LHCN-M2 (cell line): ENCODE data around the gene RXFP1. TPM values are rescaled to one million over a fixed set of nuclear protein-coding genes. Genes with fewer than 3 reads are reported as not detected.

Experiments used
- DNase-seq: peaks from one replicate; pipeline ENCODE4 v3.0.0-alpha.2; 2012; ENCODE audit warnings: low read depth
- total RNA-seq: library from RNA; depleted of rRNA; stranded (reverse); fragments of >200 nt; gene quantifications from 2 replicates; pipeline ENCODE4 v1.2.3, GENCODE V29; 2014; rRNA removed

RXFP1 gene
- total RNA-seq, 1 experiment from 2014 or later, result 0.23 TPM

- DNase-seq, result no peak
Measured at GRCh38 chr4:158671665-158671914, 149.9 kb downstream of the RXFP1 start, which contains the start of gene C4orf46. Gene C4orf46 (minus strand): TSS chr4:158671887. CDS start chr4:158671801, 86 bp downstream.

- peak; percentile 100 for DNase-seq
Measured at GRCh38 chr4:158671915-158672806, 150.5 kb downstream of the RXFP1 start, which contains the start of gene ETFDH. Gene ETFDH (plus strand): TSS chr4:158672296. CDS start chr4:158672457, 161 bp downstream.

- no peak for DNase-seq
Measured at GRCh38 chr4:158673633-158674032, 152.0 kb downstream of the RXFP1 start.

- no peak for DNase-seq
Measured at GRCh38 chr4:158676076-158676475, 154.4 kb downstream of the RXFP1 start.

- DNase-seq, result no peak
Measured at GRCh38 chr4:158678767-158679166, 157.1 kb downstream of the RXFP1 start.

- no peak for DNase-seq
Measured at GRCh38 chr4:158681629-158682028, 159.9 kb downstream of the RXFP1 start.

GRCh38 chr4:158682066-158682465, 160.4 kb downstream of the RXFP1 start:
- peak; percentile 68 for DNase-seq

- no peak for DNase-seq
Measured at GRCh38 chr4:158688813-158689212, 167.1 kb downstream of the RXFP1 start.

Other genes with a start within 250 kb of the RXFP1 start
- 33.8 and 42.6 TPM in 2 replicates for gene C4orf46, start 150.0 kb downstream of the RXFP1 start, total RNA-seq
- gene ETFDH, start 150.4 kb downstream of the RXFP1 start, total RNA-seq, result 11.0 and 16.2 TPM in 2 replicates
- gene PPID, start 201.5 kb downstream of the RXFP1 start, total RNA-seq, result 31.5 and 35.5 TPM in 2 replicates
- 15.1 and 17.6 TPM in 2 replicates for gene FNIP2, start 247.1 kb downstream of the RXFP1 start, total RNA-seq